Adipose tissue (tissue), 3 donors: ENCODE data around the gene BHLHE23. TPM values are rescaled to one million over a fixed set of nuclear protein-coding genes. Genes with fewer than 3 reads are reported as not detected.

Source experiments
- H3K27ac ChIP-seq: one replicate; pipeline ENCODE4 v1.5.1; 2013; ENCODE audit warnings: low read depth, low read length
- WGBS, 3 donors: extraction: QIAGEN DNeasy Blood & Tissue Kit; methylation state at CpG; one replicate each; pipeline ENCODE4 v1.1.7; 2013; 5-methylcytosine and 5-hydroxymethylcytosine counted together
- polyA plus RNA-seq, 3 donors: library from polyadenylated mRNA; stranded (reverse); fragments of 200-250 nt; gene quantifications; one replicate each; pipeline ENCODE4 v1.2.3, GENCODE V29; 2013
- donor health status: healthy with polysubstance abuse.
- donor health status: Bipolar disorder and iron deficiency.
- donor health status: healthy.

Gene BHLHE23
- polyA plus RNA-seq, 3 donors = not detected

GRCh38 chr20:62959998-62960436 is 46.7 kb downstream of the BHLHE23 start:
- WGBS, 3 donors = 86 to 91% (median 87%) methylated on average over 20 of the region's 20 CpGs
- no peak overlapping the region for H3K27ac ChIP-seq

DNA sequence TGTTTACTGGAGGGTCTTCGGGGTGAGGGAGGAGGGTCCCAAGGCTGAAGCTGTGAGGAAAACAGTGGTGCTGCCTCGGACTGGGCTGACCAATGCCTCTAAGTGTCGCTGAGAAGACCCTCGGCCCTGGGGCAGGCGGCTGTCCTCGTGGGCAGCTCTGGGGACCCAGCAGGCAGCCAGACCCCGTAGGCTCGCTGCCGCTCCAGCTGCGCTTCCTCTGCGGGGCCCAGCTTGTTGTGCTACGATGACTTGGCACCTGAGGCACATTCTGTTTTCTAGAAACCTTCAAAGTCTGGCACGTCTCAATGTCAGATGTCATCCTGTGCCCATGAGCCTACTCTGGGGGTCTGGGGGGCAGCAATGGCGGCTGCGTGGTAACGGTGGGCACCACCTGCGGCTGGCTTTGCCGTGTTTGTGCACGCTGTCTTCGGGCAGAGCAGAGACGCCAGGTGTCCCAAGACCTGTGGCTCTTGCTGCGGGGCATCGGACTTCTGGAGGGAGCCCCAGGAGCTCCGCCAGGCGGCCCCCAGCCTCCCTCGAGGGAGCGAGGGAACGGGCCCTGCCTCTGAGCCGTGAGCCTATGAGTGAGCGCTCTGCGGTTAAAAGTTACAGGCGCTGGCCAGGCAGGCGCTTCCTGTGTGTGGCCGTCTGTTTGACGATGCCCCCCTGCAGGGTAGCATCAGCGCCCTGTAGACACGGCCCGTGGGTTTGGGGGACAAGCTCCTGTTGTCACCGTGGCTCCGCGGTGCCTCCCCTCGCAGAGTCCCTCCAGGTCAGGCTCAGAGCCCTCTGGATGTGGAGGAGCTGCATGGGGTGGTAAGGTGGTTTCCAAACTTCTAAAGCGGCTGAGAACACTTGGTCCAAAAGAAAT is 47.4 kb downstream of the BHLHE23 start:
- WGBS, 3 donors = 57 to 70% (median 69%) methylated on average over 43 of the region's 43 CpGs
- no peak overlapping the region for H3K27ac ChIP-seq

- 72 to 82% (median 76%) methylated on average over 10 of the region's 10 CpGs for WGBS, 3 donors
- H3K27ac ChIP-seq = no peak overlapping the region
Observed at GRCh38 chr20:62958388-62959100, 48.2 kb downstream of the BHLHE23 start.

- no peak overlapping the region for H3K27ac ChIP-seq
- 94 to 96% (median 95%) methylated on average over 35 to 36 of the region's 36 CpGs for WGBS, 3 donors
Observed at GRCh38 chr20:62957136-62958117, 49.3 kb downstream of the BHLHE23 start.

DNA sequence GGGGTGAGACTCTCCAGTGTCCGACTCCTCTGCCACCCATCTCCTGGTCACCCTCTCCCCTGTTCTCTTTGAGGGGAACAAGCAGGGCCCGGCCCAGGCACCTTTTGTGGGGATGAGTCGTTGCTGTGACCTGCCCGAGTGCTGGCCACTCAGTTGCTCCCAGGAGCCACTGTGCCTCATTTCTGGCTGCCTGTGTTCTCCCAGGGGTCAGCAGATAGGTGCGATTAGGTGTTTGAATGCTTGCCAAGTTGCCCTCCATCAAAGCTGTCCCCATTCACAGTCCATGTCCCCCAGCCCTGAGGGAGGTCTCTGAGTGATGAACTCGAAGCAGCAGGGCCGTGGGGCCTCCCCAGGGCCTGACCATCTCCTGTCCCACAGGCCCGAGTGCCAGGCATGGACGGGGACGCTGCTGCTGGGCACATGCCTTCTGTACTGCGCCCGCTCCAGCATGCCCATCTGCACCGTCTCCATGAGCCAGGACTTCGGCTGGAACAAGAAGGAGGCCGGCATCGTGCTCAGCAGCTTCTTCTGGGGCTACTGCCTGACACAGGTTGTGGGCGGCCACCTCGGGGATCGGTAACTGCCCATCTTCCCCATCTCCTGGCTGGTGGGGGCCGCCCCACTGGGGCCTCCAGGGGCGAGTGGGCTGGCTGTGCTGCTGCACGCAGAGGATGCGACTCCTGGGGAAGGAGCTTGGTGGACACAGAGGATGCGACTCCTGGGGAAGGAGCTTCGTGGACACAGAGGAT is 50.2 kb downstream of the BHLHE23 start:
- 90 to 95% (median 93%) methylated on average over 24 to 25 of the region's 25 CpGs for WGBS, 3 donors
- H3K27ac ChIP-seq = no peak overlapping the region

Other genes starting within 250 kb of the BHLHE23 start
- gene MRGBP, start 210.5 kb downstream of the BHLHE23 start, polyA plus RNA-seq = 1 to 10 TPM; 4.2 to 8.8 (median 5.7) TPM
- gene OGFR, start 202.1 kb downstream of the BHLHE23 start, polyA plus RNA-seq = 10 to 100 TPM; 27.3 to 41.6 (median 32.9) TPM
- 1 to 10 TPM; 2.9 to 8.1 (median 5.1) TPM for gene COL9A3, start 189.9 kb downstream of the BHLHE23 start, polyA plus RNA-seq
- gene TCFL5, start 145.1 kb downstream of the BHLHE23 start, polyA plus RNA-seq = 1 to 10 TPM; 2.2 to 8.4 (median 5.1) TPM
- gene DIDO1, start 80.5 kb downstream of the BHLHE23 start, polyA plus RNA-seq = 10 to 100 TPM; 12.3 to 27.6 (median 17.4) TPM
- 10 to 100 TPM; 11.5 to 12.6 (median 12.5) TPM for gene GID8, start 68.8 kb downstream of the BHLHE23 start, polyA plus RNA-seq
- gene SLC17A9, start 54.3 kb downstream of the BHLHE23 start, polyA plus RNA-seq = 1 to 10 TPM; 2.0 to 4.8 (median 3.7) TPM
- 10 to 100 TPM; 10.6 to 21.3 (median 16.8) TPM for gene YTHDF1, start 209.2 kb upstream of the BHLHE23 start, polyA plus RNA-seq
- gene BIRC7, start 228.9 kb upstream of the BHLHE23 start, polyA plus RNA-seq = not detected
- under 1 TPM in 1 of 3 donors, not detected in 2; 0.12 TPM for gene NKAIN4, start 247.5 kb upstream of the BHLHE23 start, polyA plus RNA-seq